OCI-LY7 (cell line): ENCODE results near the gene ALS2CL.

Experiments
- EZH2phosphoT487 ChIP-seq: fragments of 200-600 bp; sonication (generic); IDR thresholded peaks from 2 replicates; pipeline ENCODE4 v1.6.1; 2018; ENCODE audit warnings: low read depth, borderline replicate concordance, mild to moderate bottlenecking, mixed run types, antibody characterized with exemption, low read length, moderate library complexity, mixed read lengths
- TF ChIP-seq, protein P1 (sequence below): fragments of 200-600 bp; sonication (generic); conservative IDR thresholded peaks from 2 replicates; pipeline ENCODE4 v1.5.1; 2014; ENCODE audit warnings: mild to moderate bottlenecking, antibody characterized with exemption, low read length, moderate library complexity, mixed read lengths

GRCh38 chr3:46663591-46664135 lies 29.8 kb downstream of the ALS2CL start:
- TF ChIP-seq, protein P1, sequence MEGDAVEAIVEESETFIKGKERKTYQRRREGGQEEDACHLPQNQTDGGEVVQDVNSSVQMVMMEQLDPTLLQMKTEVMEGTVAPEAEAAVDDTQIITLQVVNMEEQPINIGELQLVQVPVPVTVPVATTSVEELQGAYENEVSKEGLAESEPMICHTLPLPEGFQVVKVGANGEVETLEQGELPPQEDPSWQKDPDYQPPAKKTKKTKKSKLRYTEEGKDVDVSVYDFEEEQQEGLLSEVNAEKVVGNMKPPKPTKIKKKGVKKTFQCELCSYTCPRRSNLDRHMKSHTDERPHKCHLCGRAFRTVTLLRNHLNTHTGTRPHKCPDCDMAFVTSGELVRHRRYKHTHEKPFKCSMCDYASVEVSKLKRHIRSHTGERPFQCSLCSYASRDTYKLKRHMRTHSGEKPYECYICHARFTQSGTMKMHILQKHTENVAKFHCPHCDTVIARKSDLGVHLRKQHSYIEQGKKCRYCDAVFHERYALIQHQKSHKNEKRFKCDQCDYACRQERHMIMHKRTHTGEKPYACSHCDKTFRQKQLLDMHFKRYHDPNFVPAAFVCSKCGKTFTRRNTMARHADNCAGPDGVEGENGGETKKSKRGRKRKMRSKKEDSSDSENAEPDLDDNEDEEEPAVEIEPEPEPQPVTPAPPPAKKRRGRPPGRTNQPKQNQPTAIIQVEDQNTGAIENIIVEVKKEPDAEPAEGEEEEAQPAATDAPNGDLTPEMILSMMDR: peak; percentile 57
- no peak for TF ChIP-seq EZH2phosphoT487
